Measurements from ENCODE around the gene KRTAP5-2. TPM values are rescaled to one million over a fixed set of nuclear protein-coding genes. Genes with fewer than 3 reads are reported as not detected.
"Not testable (repeated sequence)": the region's sequence is repeated elsewhere in the genome, so short reads cannot be mapped to it uniquely, and the experiment has no call there.

Gene KRTAP5-2
- total RNA-seq, 1 experiment from 2014 or later, result not detected

- Mint-ChIP-seq H3K27ac (no peak overlapping the region), H3K36me3 (ENCODE audit: insufficient read depth in 1 of 3, low read depth in 3 of 3) (peaks cover 4 to 8% (median 4%) of the 10 kb centered on the region in 3 experiments; a peak in 6 of 7 replicates), H3K9me3 (peaks cover 13 to 19% of the 10 kb centered on the region in 2 experiments), H3K4me3 (no peak overlapping the region), H3K27me3 (ENCODE audit: low read depth) (peaks cover 55% of the 10 kb centered on the region), H3K4me1 (peaks cover 29 to 33% of the 10 kb centered on the region in 2 experiments)
- H3K23ac ChIP-seq (ENCODE audit: insufficient read length, low read depth, low read length), result no peak overlapping the region
- H2BK15ac ChIP-seq (ENCODE audit: low read depth, low read length), result no peak overlapping the region
- H3K27ac ChIP-seq (ENCODE audit: insufficient read length, low read depth, low read length), result no peak overlapping the region
- no peak overlapping the region for H3K18ac ChIP-seq (ENCODE audit: insufficient read length, low read depth, low read length)
- H4K5ac ChIP-seq (ENCODE audit: insufficient read length, low read depth, low read length), result no peak overlapping the region
- no peak overlapping the region for H4K91ac ChIP-seq (ENCODE audit: insufficient read length, low read depth, low read length)
- WGBS (ENCODE audit: extremely low coverage, insufficient read length, low lambda C conversion rate), result no CpG with 5 or more reads among the region's 6 CpGs
- no peak overlapping the region for H2AK5ac ChIP-seq (ENCODE audit: insufficient read length, low read length)
- H3K79me1 ChIP-seq (ENCODE audit: insufficient read depth, low read depth, low read length, poor library complexity, severe bottlenecking), result no peaks in the 10 kb centered on the region
- no peak overlapping the region for H4K8ac ChIP-seq (replicated peaks; ENCODE audit: insufficient read length, low read depth, low read length)
- H3T11ph ChIP-seq (ENCODE audit: low read length), result no peak overlapping the region
- no peak overlapping the region for H3K56ac ChIP-seq (ENCODE audit: insufficient read length, low read depth, low read length)
- H3K4me2 ChIP-seq (ENCODE audit: insufficient read depth, insufficient read length, low read length), result no peak overlapping the region
- H3K14ac ChIP-seq (ENCODE audit: insufficient read depth, low read length), result no peak overlapping the region
- no peaks in the 10 kb centered on the region for H3K27me3 ChIP-seq (ENCODE audit: insufficient read depth, low read length)
- no peak overlapping the region for H2BK5ac ChIP-seq (ENCODE audit: insufficient read length, low read length)
- H3K4me1 ChIP-seq (ENCODE audit: insufficient read depth, low read length), result peaks cover 3% of the 10 kb centered on the region; the same call in 1 of the 2 replicates
- no peak for DNase-seq
- H3K79me2 ChIP-seq (ENCODE audit: insufficient read depth, low read length), result no peaks in the 10 kb centered on the region
- H2BK120ac ChIP-seq (ENCODE audit: low read depth, low read length, poor library complexity, severe bottlenecking), result no peak overlapping the region
- no peak overlapping the region for H2BK12ac ChIP-seq (ENCODE audit: insufficient read length, low read depth, low read length)
- TF ChIP-seq, protein P1, sequence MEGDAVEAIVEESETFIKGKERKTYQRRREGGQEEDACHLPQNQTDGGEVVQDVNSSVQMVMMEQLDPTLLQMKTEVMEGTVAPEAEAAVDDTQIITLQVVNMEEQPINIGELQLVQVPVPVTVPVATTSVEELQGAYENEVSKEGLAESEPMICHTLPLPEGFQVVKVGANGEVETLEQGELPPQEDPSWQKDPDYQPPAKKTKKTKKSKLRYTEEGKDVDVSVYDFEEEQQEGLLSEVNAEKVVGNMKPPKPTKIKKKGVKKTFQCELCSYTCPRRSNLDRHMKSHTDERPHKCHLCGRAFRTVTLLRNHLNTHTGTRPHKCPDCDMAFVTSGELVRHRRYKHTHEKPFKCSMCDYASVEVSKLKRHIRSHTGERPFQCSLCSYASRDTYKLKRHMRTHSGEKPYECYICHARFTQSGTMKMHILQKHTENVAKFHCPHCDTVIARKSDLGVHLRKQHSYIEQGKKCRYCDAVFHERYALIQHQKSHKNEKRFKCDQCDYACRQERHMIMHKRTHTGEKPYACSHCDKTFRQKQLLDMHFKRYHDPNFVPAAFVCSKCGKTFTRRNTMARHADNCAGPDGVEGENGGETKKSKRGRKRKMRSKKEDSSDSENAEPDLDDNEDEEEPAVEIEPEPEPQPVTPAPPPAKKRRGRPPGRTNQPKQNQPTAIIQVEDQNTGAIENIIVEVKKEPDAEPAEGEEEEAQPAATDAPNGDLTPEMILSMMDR (conservative IDR thresholded peaks at IDR 0.05), result no peak
- H3K4ac ChIP-seq (ENCODE audit: low read depth, low read length), result no peak overlapping the region
- H3K9me3 ChIP-seq (ENCODE audit: control insufficient read depth, low read depth, low read length), result no peaks in the 10 kb centered on the region
- H3K23me2 ChIP-seq (ENCODE audit: insufficient read length, low read depth, low read length, poor library complexity, severe bottlenecking), result no peaks in the 10 kb centered on the region
- H2AFZ ChIP-seq (ENCODE audit: low read length), result no peak overlapping the region
- no peak overlapping the region for H3K9ac ChIP-seq (ENCODE audit: extremely low read depth, insufficient read length, low read length)
- no peaks in the 10 kb centered on the region for H4K20me1 ChIP-seq (ENCODE audit: control insufficient read depth, insufficient read depth, insufficient read length)
- no peak overlapping the region for H2BK20ac ChIP-seq (ENCODE audit: low read depth, low read length, poor library complexity, severe bottlenecking)
Observed at GRCh38 chr11:1598816-1599215, 722 bp upstream of the KRTAP5-2 start.

DNA sequence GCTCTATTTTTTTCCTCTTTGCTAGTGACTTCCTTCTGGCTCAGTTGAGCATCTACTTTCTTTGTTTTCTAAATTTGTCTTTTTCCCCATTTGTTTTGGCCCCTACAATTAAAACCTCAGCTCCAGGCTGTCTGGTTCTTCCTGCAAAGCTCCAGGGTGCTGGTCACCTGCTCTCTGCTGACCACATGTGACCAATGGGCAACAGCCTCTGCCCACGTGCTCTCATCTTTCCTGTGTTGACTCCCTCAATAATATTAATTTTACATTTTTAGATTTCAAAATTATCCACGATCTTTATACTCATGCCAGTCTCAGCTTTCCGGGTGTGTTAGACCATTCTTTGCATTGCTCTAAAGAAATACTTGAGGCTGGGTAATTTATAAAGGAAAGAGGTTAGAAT, 312 bp upstream of the KRTAP5-2 start:
- not testable (repeated sequence) for H3K27ac ChIP-seq (ENCODE audit: insufficient read length, low read depth, low read length); H2BK12ac ChIP-seq (ENCODE audit: insufficient read length, low read depth, low read length); H3K23me2 ChIP-seq (ENCODE audit: insufficient read length, low read depth, low read length, poor library complexity, severe bottlenecking); H3K4ac ChIP-seq (ENCODE audit: low read depth, low read length); H3K27me3 ChIP-seq (ENCODE audit: insufficient read depth, low read length); H4K5ac ChIP-seq (ENCODE audit: insufficient read length, low read depth, low read length); H3K79me2 ChIP-seq (ENCODE audit: insufficient read depth, low read length); H3K14ac ChIP-seq (ENCODE audit: insufficient read depth, low read length); DNase-seq; H3K4me1 ChIP-seq (ENCODE audit: insufficient read depth, low read length); H3K79me1 ChIP-seq (ENCODE audit: insufficient read depth, low read depth, low read length, poor library complexity, severe bottlenecking); H2BK5ac ChIP-seq (ENCODE audit: insufficient read length, low read length); H4K20me1 ChIP-seq (ENCODE audit: control insufficient read depth, insufficient read depth, insufficient read length); H3K56ac ChIP-seq (ENCODE audit: insufficient read length, low read depth, low read length); H2AK5ac ChIP-seq (ENCODE audit: insufficient read length, low read length); H3K23ac ChIP-seq (ENCODE audit: insufficient read length, low read depth, low read length); H3K9ac ChIP-seq (ENCODE audit: extremely low read depth, insufficient read length, low read length); H3K9me3 ChIP-seq (ENCODE audit: control insufficient read depth, low read depth, low read length); H2BK120ac ChIP-seq (ENCODE audit: low read depth, low read length, poor library complexity, severe bottlenecking); H2AFZ ChIP-seq (ENCODE audit: low read length); H3T11ph ChIP-seq (ENCODE audit: low read length); H3K36me3 Mint-ChIP-seq (ENCODE audit: insufficient read depth in 1 of 3, low read depth in 3 of 3); H3K4me3 Mint-ChIP-seq; H2BK15ac ChIP-seq (ENCODE audit: low read depth, low read length); H3K27ac Mint-ChIP-seq; H2BK20ac ChIP-seq (ENCODE audit: low read depth, low read length, poor library complexity, severe bottlenecking); H4K8ac ChIP-seq (replicated peaks; ENCODE audit: insufficient read length, low read depth, low read length); H4K91ac ChIP-seq (ENCODE audit: insufficient read length, low read depth, low read length); H3K4me2 ChIP-seq (ENCODE audit: insufficient read depth, insufficient read length, low read length); H3K18ac ChIP-seq (ENCODE audit: insufficient read length, low read depth, low read length)
- peaks cover 59% of the 10 kb centered on the region for H3K27me3 Mint-ChIP-seq (ENCODE audit: low read depth)
- no CpG with 5 or more reads among the region's 3 CpGs for WGBS (ENCODE audit: extremely low coverage, insufficient read length, low lambda C conversion rate)
- peaks cover 29 to 33% of the 10 kb centered on the region in 2 experiments for H3K4me1 Mint-ChIP-seq
- H3K9me3 Mint-ChIP-seq, result peaks cover 13 to 19% of the 10 kb centered on the region in 2 experiments

Measured in H9 (cell line).